Activated CD8-positive, alpha-beta memory T cell treated with anti-CD3 and anti-CD28 coated beads, Interleukin-2, amount 10 ng/mL, durations not matched to agents 7 days and 5 days (primary cell): ENCODE data around the gene KRTAP5-10. TPM values are rescaled to one million over a fixed set of nuclear protein-coding genes. Genes with fewer than 3 reads are reported as not detected.
"Not testable (repeated sequence)": the region's sequence is repeated elsewhere in the genome, so short reads cannot be mapped to it uniquely, and the experiment has no call there.

ENCODE experiments used
- ATAC-seq: fragments of 150-1000 bp; cut with Tn5 transposase; one replicate; pipeline ENCODE4 v1.10.0; 2021; ENCODE audit warnings: moderate library complexity
- CTCF ChIA-PET: fragments of 350-600 bp; sonication (Branson Sonifier 250); formaldehyde crosslinking; loops from one replicate; lab custom pipeline; 2021; ENCODE audit warnings: antibody characterized with exemption; lab: Charles Lee
- DNase-seq: peaks from one replicate; pipeline ENCODE4 v3.0.0-alpha.2; 2020
- H3K27ac Mint-ChIP-seq: one replicate; pipeline ENCODE4 v1.8.0; 2021; ENCODE audit warnings: mild to moderate bottlenecking, mixed read lengths
- H3K27me3 Mint-ChIP-seq: one replicate; pipeline ENCODE4 v1.8.0; 2021; ENCODE audit warnings: mixed read lengths
- H3K36me3 Mint-ChIP-seq: one replicate; pipeline ENCODE4 v1.8.0; 2021; ENCODE audit warnings: mild to moderate bottlenecking, mixed read lengths
- H3K4me1 Mint-ChIP-seq: one replicate; pipeline ENCODE4 v1.8.0; 2021; ENCODE audit warnings: mixed read lengths
- H3K4me3 Mint-ChIP-seq: one replicate; pipeline ENCODE4 v1.8.0; 2021; ENCODE audit warnings: mild to moderate bottlenecking, moderate library complexity, mixed read lengths
- H3K9me3 Mint-ChIP-seq: one replicate; pipeline ENCODE4 v1.8.0; 2022; ENCODE audit warnings: low read depth, mixed read lengths
- total RNA-seq, 2 experiments: library from RNA; stranded (reverse); gene quantifications; one replicate each; pipeline ENCODE4 v1.2.3, GENCODE V29; 2021

Gene KRTAP5-10
- total RNA-seq, 2 experiments from 2014 or later, result not detected

DNA sequence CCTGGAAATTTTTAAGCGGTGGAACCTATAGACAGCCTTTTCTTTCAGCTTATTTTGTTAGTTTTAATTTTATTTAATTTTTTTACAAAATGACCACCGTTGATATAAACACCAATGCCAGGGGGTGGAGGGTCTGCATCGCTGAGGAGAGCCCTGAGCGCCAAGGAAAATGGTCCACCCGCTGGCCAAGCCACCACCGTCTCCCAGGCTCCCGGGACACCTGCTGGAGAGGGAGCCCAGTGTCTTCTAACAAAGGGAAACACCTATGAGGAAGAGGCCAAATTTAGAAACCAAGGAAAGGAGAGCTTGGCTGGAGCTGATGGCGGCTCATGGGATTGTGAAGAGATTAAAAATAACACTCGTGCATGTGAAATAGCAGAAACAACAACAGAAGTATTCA lies 27.8 kb upstream of the KRTAP5-10 start:
- DNase-seq (no peak), ATAC-seq (no peak)
- Mint-ChIP-seq H3K36me3 (peaks cover 1% of the 10 kb centered on the region), H3K4me3 (no peak overlapping the region), H3K9me3 (peaks cover 2% of the 10 kb centered on the region), H3K4me1 (no peaks in the 10 kb centered on the region), H3K27me3 (peaks cover 10% of the 10 kb centered on the region), H3K27ac (no peak overlapping the region)
- CTCF ChIA-PET, result interaction anchor here (1.2 kb wide), 1 partner anchor 10 kb away, joined by 4 read pairs; no protein-coding TSS in a partner anchor

DNA sequence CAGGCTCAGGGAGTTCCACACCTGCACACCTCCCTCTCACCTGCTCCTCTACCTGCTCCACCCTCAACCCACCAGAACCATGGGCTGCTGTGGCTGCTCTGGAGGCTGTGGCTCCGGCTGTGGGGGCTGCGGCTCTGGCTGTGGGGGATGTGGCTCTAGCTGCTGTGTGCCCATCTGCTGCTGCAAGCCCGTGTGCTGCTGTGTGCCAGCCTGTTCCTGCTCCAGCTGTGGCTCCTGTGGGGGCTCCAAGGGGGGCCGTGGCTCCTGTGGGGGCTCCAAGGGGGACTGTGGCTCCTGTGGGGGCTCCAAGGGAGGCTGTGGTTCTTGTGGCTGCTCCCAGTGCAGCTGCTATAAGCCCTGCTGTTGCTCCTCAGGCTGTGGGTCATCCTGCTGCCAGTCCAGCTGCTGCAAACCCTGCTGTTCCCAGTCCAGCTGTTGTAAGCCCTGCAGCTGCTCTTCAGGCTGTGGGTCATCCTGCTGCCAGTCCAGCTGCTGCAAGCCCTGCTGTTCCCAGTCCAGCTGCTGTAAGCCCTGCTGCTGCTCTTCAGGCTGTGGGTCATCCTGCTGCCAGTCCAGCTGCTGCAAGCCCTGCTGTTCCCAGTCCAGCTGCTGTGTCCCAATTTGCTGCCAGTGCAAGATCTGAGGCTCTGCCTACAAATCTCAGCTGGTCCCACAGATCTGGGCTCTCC lies 27.2 kb upstream of the KRTAP5-10 start, which contains the start of gene KRTAP5-8:
Gene KRTAP5-8 (plus strand): TSS at position 49 of the 689 bp plus-strand sequence. CDS start 31 bp downstream, at position 80.
- H3K4me1 Mint-ChIP-seq, H3K36me3 Mint-ChIP-seq, H3K9me3 Mint-ChIP-seq, H3K4me3 Mint-ChIP-seq, H3K27ac Mint-ChIP-seq, ATAC-seq, H3K27me3 Mint-ChIP-seq, CTCF ChIA-PET: not testable (repeated sequence)
- DNase-seq, result peak; percentile 16

DNA sequence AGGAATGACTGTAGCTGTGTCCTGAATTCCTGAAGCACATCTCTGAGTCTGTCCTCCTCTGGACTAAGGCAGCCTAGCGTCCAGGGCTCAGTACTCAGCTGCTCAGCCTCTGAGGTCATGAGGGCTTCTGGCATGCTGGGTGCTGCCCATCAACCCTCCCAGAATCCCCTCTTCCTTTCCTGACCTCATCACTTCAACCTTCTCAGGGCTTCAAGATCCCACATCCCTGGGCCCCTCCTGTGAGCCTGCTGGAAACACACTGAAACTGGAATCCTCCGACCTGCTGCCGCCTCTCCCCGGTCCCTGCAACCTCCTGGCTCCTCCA lies 26.7 kb upstream of the KRTAP5-10 start:
- peaks cover 1% of the 10 kb centered on the region for H3K36me3 Mint-ChIP-seq
- CTCF ChIA-PET, result no interaction called here
- H3K9me3 Mint-ChIP-seq, result peaks cover 2% of the 10 kb centered on the region
- no peak overlapping the region for H3K4me3 Mint-ChIP-seq
- ATAC-seq, result no peak
- DNase-seq, result peak; percentile 7
- peaks cover 4% of the 10 kb centered on the region for H3K4me1 Mint-ChIP-seq
- no peak overlapping the region for H3K27ac Mint-ChIP-seq
- peaks cover 12% of the 10 kb centered on the region for H3K27me3 Mint-ChIP-seq

DNA sequence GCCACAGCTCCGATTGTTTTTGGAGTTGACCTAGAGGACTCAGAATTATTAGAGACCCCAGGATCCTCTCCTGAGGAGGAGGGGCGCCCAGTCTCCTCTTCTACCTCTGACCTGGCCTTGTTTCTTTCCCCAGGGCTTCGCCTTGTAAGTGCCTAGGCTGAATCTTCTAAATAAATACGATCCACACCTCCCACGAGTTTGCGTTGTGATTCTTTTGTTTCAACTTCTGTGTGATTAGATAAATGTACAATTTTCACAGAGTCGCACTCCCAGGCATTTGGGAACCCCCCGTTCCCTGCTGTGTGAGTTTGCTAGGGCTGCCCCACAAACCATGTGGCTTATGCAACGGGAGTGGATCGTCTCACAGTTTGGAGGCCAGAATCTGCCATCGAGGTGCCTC lies 26.3 kb upstream of the KRTAP5-10 start:
- ATAC-seq (no peak), DNase-seq (peak; percentile 15)
- Mint-ChIP-seq H3K4me3 (no peak overlapping the region), H3K4me1 (peaks cover 4% of the 10 kb centered on the region), H3K27me3 (peaks cover 14% of the 10 kb centered on the region), H3K27ac (no peak overlapping the region), H3K9me3 (peaks cover 2% of the 10 kb centered on the region), H3K36me3 (peaks cover 1% of the 10 kb centered on the region)
- CTCF ChIA-PET, result no interaction called here

DNA sequence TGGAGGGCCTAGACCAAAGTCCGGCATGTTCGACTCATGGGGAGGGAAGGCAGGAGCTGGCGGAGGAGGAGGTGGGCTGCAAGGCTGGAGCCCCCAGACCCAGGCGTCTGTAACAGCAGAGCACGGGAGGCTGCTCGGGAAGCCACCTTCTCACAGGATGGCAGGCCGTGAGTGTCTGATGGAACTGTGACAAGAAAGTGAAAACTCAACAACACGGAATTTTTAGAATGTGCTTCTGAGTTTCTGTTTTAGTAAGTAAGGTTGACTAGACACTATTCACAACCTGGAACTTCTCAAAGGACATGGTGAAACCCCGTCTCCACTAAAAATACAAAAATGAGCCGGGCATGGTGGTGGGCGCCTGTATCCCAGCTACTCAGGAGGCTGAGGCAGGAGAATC lies 25.4 kb upstream of the KRTAP5-10 start:
- H3K4me1 Mint-ChIP-seq, H3K9me3 Mint-ChIP-seq, ATAC-seq, CTCF ChIA-PET, DNase-seq, H3K4me3 Mint-ChIP-seq, H3K36me3 Mint-ChIP-seq, H3K27ac Mint-ChIP-seq: not testable (repeated sequence)
- peaks cover 19% of the 10 kb centered on the region for H3K27me3 Mint-ChIP-seq

DNA sequence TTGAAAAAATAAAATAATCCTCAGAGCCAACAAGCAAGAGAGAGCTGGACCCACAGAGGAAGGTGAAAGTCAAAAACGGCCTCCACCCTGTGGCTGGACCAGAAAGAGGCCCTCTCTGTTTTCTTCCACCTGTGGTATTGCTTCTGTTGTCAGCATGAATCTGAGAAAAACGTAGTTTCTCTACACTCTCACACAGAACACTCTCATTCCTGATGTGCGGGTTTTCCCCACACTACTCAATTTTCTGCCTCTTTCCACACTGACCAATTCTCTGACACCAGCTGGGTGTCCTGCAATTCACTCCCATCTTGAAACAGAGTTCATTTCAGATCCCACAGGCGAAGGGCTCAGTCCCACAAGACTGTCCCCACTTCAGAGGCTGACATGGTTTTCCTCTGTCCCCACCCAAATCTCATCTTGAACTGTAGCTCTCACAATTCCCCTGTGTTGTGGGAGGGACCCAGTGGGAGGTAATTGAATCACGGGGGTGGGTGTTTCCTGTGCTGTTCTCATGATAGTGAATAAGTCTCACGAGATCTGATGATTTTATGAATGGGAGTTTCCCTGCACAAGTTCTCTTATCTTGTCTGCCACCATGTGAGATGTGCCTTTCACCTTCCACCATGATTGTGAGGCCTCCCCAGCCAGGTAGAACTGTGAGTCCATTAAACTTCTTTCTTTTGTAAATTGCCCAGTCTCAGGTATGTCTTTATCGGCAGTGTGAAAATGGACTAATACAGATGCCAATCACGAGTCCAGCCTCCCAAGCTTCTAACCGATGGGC lies 24.6 kb upstream of the KRTAP5-10 start:
- H3K9me3 Mint-ChIP-seq, H3K27ac Mint-ChIP-seq, H3K4me1 Mint-ChIP-seq, H3K36me3 Mint-ChIP-seq, ATAC-seq, H3K4me3 Mint-ChIP-seq, CTCF ChIA-PET, DNase-seq: not testable (repeated sequence)
- peaks cover 19% of the 10 kb centered on the region for H3K27me3 Mint-ChIP-seq

DNA sequence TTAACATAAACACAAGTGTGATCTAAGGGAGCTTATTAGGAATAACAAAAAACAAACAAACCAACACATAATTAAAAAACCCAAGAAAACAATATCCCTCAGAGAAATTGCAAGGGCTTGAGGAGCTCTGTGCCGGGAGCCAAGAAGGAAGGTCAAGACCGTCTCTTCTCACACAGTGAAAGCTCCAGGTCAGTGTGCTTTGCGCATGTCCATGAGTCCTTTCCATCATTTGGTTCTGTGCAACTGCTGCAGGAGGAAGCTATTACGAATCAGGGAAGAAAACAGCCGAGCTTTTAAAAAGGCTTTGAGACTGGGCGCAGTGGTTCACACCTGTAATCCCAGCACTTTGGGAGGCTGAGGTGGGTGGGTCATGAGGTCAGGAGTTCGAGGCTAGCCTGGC lies 23.0 kb upstream of the KRTAP5-10 start:
- Mint-ChIP-seq H3K4me1 (peaks cover 4% of the 10 kb centered on the region), H3K27ac (no peak overlapping the region), H3K36me3 (peaks cover 1% of the 10 kb centered on the region), H3K9me3 (peaks cover 2% of the 10 kb centered on the region), H3K4me3 (no peak overlapping the region), H3K27me3 (peaks cover 16% of the 10 kb centered on the region)
- CTCF ChIA-PET, result no interaction called here
- ATAC-seq (no peak), DNase-seq (no peak)

DNA sequence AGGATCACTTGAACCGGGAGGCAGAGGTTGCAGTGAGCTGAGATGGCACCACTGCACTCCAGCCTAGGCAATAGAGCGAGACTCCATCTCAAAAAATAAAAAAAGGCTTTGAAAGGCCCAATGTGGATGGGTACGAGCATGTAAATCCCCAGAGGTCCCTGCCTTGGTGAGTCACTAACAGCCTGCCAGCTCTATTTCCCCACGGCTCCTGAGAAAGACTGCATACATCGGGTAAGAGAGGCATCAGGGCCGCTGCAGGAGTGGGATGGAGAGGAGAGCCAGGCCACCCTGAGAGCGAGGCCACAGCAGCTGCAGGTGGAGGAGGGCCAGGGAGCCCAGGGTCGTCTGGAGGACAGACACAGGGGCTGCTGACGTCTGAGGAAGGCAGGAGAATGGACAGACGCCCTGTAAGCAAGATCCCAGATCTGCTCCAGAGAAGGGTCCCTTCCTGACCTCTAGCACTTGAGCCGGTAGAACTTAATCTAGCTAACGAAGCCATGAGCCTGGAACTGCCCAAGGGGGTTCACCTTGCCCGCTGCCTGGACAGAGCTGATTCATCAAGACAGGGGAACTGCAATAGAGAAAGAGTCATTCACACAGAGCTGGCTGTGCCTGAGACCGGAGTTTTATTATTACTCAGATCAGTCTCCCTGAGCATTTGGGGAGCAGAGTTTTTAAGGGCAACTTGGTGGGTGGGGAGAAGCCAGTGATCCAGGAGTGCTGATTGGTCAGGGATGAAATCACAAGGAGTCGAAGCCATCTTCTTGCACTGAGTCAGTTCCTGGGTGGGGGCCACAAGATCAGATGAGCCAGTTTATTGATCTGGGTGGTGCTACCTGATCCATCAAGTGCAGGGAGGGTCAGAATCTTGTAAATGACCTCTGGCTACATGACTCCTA lies 22.2 kb upstream of the KRTAP5-10 start:
- peaks cover 16% of the 10 kb centered on the region for H3K27me3 Mint-ChIP-seq
- H3K4me1 Mint-ChIP-seq, result peaks cover 4% of the 10 kb centered on the region
- ATAC-seq (no peak), DNase-seq (no peak)
- H3K9me3 Mint-ChIP-seq, result peaks cover 2% of the 10 kb centered on the region
- no peak overlapping the region for H3K4me3 Mint-ChIP-seq
- no peak overlapping the region for H3K27ac Mint-ChIP-seq
- peaks cover 1% of the 10 kb centered on the region for H3K36me3 Mint-ChIP-seq
- CTCF ChIA-PET, result no interaction called here

DNA sequence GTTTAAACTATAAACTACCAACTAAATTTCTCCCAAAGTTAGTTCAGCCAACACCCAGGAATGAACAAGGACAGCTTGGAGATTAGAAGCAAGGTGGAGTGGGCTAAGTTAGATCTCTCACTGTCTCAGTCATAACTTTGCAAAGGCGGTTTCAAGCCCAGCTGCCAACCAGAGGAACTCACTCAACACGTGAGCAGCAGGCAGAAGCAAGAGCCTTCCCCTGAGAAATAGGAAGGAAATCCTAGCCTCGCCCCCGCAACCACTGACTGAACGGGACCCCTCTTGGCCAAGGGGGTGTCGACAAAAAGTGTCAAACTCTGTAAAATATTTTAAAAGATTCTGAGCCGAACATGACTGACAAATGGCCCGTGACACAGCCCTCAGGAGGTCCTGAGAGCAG lies 21.5 kb upstream of the KRTAP5-10 start:
- H3K27ac Mint-ChIP-seq, result no peak overlapping the region
- ATAC-seq (no peak), DNase-seq (no peak)
- peaks cover 16% of the 10 kb centered on the region for H3K27me3 Mint-ChIP-seq
- peaks cover 6% of the 10 kb centered on the region for H3K4me1 Mint-ChIP-seq
- CTCF ChIA-PET, result no interaction called here
- no peak overlapping the region for H3K4me3 Mint-ChIP-seq
- H3K9me3 Mint-ChIP-seq, result peaks cover 2% of the 10 kb centered on the region
- H3K36me3 Mint-ChIP-seq, result peaks cover 1% of the 10 kb centered on the region

DNA sequence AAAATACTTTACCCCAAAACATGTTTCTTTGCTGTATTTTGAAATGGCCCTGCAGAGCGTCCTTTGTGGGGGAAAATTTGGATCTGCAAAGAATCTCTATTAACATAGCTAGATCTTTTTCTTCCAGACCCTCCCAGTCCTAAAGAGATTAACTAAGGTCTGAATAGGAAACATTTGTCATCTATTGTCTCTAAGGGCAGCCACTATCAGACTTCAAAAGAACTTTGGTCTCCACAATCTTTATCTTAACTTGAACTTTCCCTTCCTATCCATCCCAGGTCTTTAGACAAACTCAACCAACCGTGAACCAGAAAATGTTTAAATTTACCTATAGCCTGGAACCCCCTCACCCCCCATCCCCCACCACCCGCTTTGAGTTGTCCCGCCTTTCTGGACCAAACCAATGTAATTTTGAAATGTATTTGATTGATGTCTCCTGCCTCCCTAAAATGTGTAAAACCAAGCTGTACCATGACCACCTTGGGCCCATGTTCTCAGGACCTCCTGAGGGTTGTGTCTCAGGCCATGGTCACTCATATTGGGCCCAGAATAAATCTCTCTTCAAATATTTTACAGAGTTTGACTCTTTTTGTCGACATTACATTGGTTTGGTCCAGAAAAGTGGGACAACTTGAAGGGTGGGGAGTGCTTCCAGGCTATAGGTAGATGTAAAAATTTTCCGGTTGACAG lies 20.7 kb upstream of the KRTAP5-10 start:
- Mint-ChIP-seq H3K9me3 (peaks cover 2% of the 10 kb centered on the region), H3K36me3 (peaks cover 1% of the 10 kb centered on the region), H3K27ac (no peak overlapping the region), H3K4me1 (peaks cover 7% of the 10 kb centered on the region), H3K4me3 (no peak overlapping the region), H3K27me3 (peaks cover 20% of the 10 kb centered on the region)
- CTCF ChIA-PET, result no interaction called here
- DNase-seq (no peak), ATAC-seq (no peak)

DNA sequence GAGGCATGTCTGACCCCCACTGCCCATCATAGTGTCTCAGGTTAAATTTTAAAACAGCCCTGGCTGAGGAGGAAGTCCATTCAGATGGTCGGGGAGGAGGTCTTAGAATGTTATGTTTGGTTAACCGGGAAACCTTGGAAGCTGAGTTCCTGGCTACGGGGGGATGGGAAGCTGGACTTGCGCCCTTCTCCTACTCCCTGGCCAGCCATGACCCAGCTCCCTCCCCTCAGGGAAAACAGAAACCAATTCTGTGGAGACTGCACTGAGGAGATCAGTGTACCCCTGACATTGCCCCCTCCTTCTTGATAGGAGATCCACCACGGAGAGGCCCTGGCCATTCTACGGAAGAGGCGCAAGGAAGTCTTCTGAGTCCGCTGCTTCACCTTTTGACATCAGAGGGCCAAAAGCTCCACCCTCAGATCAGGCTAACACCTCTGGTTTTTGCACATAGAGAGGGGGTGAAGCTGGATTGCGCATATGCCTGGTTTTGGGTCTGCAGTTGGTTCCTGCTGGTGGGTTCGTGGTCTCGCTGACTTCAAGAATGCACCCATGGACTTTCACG lies 19.9 kb upstream of the KRTAP5-10 start:
- DNase-seq (no peak), ATAC-seq (no peak)
- Mint-ChIP-seq H3K9me3 (peaks cover 2% of the 10 kb centered on the region), H3K27me3 (peaks cover 23% of the 10 kb centered on the region), H3K4me3 (no peak overlapping the region), H3K36me3 (peaks cover 1% of the 10 kb centered on the region), H3K4me1 (peaks cover 7% of the 10 kb centered on the region), H3K27ac (no peak overlapping the region)
- CTCF ChIA-PET, result no interaction called here

DNA sequence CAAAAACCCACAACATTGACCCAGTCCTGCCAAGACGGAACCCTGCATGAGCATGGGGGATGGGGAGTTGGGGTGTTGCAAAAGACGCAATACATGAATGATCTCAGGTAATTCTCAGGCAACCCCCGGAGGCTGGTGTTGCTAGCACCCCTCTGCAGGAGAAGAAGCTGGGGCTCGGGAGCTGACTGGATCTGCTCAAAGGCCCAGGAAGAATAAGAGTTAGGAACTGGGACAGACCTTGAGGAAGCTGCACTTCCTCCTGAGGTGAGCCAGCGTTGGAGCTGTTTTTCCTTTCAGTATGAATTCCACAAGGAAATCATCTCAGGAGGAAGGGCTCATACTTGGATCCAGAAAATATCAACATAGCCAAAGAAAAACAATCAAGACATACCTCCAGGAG lies 17.2 kb upstream of the KRTAP5-10 start, which contains the start of gene KRTAP5-9:
Gene KRTAP5-9 (plus strand): TSS at position 301 of the 400 bp plus-strand sequence. CDS start 238 bp downstream, outside the sequence.
- no peak for ATAC-seq
- no peak for DNase-seq
- CTCF ChIA-PET, result no interaction called here
- Mint-ChIP-seq H3K9me3 (no peaks in the 10 kb centered on the region), H3K27me3 (peaks cover 20% of the 10 kb centered on the region), H3K4me1 (peaks cover 7% of the 10 kb centered on the region), H3K4me3 (no peak within 1 kb of the TSS), H3K27ac (no peak within 1 kb of the TSS), H3K36me3 (no peaks in the 10 kb centered on the region)
